Measurements from ENCODE around the gene TNS2. TPM values are rescaled to one million over a fixed set of nuclear protein-coding genes. Genes with fewer than 3 reads are reported as not detected.
"Not testable (repeated sequence)": the region's sequence is repeated elsewhere in the genome, so short reads cannot be mapped to it uniquely, and the experiment has no call there.

TNS2 gene
- total RNA-seq, 4 donors from 2014 or later = 10.8 to 82.0 (median 20.8) TPM

DNA sequence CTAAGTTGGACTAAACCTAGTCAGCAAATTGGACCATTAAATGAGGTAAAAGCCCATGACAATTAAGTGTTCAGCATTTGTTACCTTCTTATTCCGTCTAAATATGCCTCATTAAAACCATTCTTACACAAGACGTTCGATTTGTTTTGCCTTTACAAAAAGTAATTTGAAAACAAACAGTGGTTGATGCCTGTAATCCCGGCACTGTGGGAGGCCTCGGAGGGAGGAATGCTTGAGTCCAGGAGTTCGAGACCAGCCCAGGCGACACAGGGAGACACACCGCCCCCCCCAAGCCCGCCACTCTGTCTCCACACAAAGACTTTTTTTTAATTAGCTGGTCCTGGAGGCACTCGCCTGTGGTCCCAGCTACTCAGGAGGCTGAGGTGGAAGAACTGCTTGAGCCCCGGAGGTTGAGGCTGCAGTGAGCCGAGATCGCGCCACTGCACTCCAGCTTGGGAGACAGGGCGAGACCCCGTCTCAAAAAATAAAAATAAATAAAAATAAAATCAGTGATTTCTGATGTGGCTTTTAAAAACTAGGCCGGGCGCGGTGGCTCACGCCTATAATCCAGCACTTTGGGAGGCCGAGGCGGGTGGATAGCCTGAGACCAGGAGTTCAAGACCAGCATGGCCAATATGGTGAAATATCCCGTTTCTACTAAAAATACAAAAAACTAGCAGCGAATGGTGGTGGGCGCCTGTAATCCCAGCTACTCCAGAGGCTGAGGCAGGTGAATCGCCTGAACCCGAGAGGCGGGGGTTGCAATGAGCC, 44.5 kb upstream of the TNS2 start:
- peaks cover 27 to 58% (median 40%) of the 10 kb centered on the region in 3 donors for H3K4me1 ChIP-seq
- peaks cover 0 to 18% (median 0%) of the 10 kb centered on the region in 3 donors for H3K36me3 ChIP-seq
- H3K4me3 ChIP-seq = peak overlapping the region; percentile 42 to 97 (median 83)
- intact Hi-C loops (cut with DNase I) = no loop called here
- WGBS, 2 donors = 12 to 15% methylated on average over 27 of the region's 28 CpGs
- TF ChIP-seq, protein P1, sequence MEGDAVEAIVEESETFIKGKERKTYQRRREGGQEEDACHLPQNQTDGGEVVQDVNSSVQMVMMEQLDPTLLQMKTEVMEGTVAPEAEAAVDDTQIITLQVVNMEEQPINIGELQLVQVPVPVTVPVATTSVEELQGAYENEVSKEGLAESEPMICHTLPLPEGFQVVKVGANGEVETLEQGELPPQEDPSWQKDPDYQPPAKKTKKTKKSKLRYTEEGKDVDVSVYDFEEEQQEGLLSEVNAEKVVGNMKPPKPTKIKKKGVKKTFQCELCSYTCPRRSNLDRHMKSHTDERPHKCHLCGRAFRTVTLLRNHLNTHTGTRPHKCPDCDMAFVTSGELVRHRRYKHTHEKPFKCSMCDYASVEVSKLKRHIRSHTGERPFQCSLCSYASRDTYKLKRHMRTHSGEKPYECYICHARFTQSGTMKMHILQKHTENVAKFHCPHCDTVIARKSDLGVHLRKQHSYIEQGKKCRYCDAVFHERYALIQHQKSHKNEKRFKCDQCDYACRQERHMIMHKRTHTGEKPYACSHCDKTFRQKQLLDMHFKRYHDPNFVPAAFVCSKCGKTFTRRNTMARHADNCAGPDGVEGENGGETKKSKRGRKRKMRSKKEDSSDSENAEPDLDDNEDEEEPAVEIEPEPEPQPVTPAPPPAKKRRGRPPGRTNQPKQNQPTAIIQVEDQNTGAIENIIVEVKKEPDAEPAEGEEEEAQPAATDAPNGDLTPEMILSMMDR (IDR thresholded peaks at IDR 0.05) = no peak
- TF ChIP-seq POLR2A (IDR thresholded peaks at IDR 0.05) = no peak
- peak overlapping the region; percentile 92 to 99 (median 95) for H3K27ac ChIP-seq
- H3K27me3 ChIP-seq = peaks cover 0 to 7% (median 0%) of the 10 kb centered on the region in 4 donors
- DNase-seq = no peak
- H3K9me3 ChIP-seq = no peaks in the 10 kb centered on the region

DNA sequence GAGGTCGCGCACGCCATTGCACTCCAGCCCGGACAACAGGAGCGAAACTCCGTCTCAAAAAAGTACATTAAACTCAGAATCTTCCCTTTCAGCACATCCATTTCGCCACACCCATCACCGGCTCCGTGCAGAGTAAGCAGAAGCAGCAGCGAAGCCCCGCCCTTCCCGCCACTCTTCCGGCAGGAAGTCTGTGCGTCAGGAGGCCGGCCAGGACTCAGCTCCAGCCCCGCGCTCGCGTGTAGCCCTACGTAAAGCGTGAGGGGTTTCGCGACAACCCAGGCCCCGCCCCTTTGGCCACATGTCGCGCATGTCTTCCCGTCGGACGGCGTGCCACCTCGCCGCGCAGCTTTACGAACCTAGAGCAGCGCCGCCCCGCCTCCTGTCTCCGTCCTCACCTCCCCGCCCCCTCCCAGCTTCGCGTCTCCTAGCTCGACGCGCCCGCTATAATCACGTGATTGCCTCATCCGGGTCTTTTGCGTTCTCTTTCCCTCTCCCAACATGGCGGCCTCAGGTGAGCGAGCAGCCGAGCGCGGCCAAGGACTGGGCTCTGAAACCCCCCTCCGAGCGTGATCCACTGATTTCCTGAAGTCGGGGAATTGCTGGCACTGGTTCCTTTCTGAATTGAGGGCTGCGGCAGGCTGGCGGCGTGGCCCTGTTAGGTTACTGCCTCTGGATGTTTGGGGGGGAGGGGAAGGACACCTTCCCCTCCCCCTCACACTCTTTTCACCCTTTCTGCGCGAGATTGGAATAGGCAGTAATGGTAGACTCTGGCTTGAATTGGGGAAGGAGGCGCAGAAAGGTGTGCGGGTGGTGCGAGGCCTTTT, 43.7 kb upstream of the TNS2 start, which contains the start of gene EIF4B:
Gene EIF4B (plus strand): TSS at position 471 of the 824 bp plus-strand sequence. CDS start 28 bp downstream, at position 499.
- peak within 1 kb of the TSS; percentile 92 to 99 (median 95) for H3K27ac ChIP-seq
- H3K27me3 ChIP-seq = no peaks in the 10 kb centered on the region
- DNase-seq = peak; percentile 99
- peaks cover 27 to 66% (median 46%) of the 10 kb centered on the region in 3 donors for H3K4me1 ChIP-seq
- H3K36me3 ChIP-seq = peaks cover 0 to 26% (median 0%) of the 10 kb centered on the region in 3 donors
- WGBS, 2 donors = 1% methylated on average over 31 to 34 of the region's 64 CpGs
- intact Hi-C loops (cut with DNase I) = no loop called here
- H3K4me3 ChIP-seq = peak within 1 kb of the TSS; percentile 72 to 97 (median 86)
- TF ChIP-seq POLR2A (IDR thresholded peaks at IDR 0.05) = peak in 2 of 4 donors; percentile 50 to 78
- TF ChIP-seq, protein P1 (IDR thresholded peaks at IDR 0.05) = peak in 2 of 6 experiments; percentile 5 to 38
- H3K9me3 ChIP-seq = no peaks in the 10 kb centered on the region

DNA sequence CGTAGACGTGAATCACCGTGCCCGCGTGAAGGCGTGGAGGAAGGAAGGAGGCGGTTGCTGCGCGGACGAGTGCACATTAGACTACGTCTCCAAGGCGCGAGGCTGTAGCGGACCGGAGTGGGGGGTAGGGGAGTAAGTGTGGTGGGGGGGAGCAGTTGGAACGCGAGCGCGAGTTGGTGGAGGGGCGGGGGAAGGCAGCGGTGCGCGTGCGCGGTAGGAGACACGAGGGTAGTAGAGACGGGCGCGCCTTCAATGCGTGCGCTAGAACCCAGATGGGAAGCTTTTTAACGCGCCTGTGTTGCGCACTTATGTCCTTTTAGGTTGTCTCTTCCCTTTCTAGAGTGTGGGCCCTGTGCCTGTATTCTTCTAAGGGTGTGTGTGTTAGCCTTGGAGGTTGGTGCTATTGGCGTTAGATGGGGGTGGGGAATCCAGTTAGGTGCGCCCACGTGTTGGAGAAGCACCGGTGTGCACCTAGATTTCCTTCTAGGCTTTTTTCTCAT, 43.0 kb upstream of the TNS2 start:
- intact Hi-C loops (cut with DNase I) = no loop called here
- H3K4me3 ChIP-seq = peak overlapping the region; percentile 72 to 97 (median 86)
- no peaks in the 10 kb centered on the region for H3K27me3 ChIP-seq
- 1 to 9% methylated on average over 17 to 23 of the region's 38 CpGs for WGBS, 2 donors
- no peak for TF ChIP-seq POLR2A (IDR thresholded peaks at IDR 0.05)
- TF ChIP-seq, protein P1 (IDR thresholded peaks at IDR 0.05) = no peak
- DNase-seq = peak; percentile 17
- H3K27ac ChIP-seq = peak overlapping the region; percentile 92 to 99 (median 95)
- peaks cover 0 to 29% (median 0%) of the 10 kb centered on the region in 3 donors for H3K36me3 ChIP-seq
- H3K4me1 ChIP-seq = peaks cover 27 to 72% (median 46%) of the 10 kb centered on the region in 3 donors
- no peaks in the 10 kb centered on the region for H3K9me3 ChIP-seq

DNA sequence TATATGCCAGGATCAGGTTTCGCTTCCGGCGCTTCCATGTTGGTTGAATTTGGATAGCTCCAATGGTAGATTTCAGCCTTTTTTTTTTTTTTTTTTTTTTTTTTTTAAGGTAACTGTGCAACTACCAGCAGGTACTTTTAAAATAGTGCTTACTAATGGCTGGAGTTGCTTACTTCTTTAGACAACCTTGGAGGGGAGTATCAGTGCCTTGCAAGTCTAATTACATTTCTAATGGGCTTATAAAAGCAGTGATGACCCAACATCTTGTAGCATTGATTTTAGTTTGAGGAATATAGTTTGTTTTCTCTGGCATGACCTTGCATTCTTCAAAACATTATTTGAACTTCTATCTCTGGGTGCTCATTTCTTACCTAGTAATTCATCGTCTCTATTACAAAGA, 42.5 kb upstream of the TNS2 start:
- Histone ChIP-seq H3K4me3 (peak overlapping the region; percentile 72 to 97 (median 86)), H3K36me3 (peaks cover 0 to 31% (median 0%) of the 10 kb centered on the region in 3 donors), H3K9me3 (no peaks in the 10 kb centered on the region), H3K27ac (peak overlapping the region in 3 of 4 donors; percentile 92 to 99 (median 94)), H3K4me1 (peaks cover 27 to 77% (median 46%) of the 10 kb centered on the region in 3 donors), H3K27me3 (no peaks in the 10 kb centered on the region)
- TF ChIP-seq, protein P1 (IDR thresholded peaks at IDR 0.05) = no peak
- WGBS, 2 donors = 14 to 17% methylated on average over 3 to 4 of the region's 4 CpGs
- intact Hi-C loops (cut with DNase I) = no loop called here
- DNase-seq = no peak

DNA sequence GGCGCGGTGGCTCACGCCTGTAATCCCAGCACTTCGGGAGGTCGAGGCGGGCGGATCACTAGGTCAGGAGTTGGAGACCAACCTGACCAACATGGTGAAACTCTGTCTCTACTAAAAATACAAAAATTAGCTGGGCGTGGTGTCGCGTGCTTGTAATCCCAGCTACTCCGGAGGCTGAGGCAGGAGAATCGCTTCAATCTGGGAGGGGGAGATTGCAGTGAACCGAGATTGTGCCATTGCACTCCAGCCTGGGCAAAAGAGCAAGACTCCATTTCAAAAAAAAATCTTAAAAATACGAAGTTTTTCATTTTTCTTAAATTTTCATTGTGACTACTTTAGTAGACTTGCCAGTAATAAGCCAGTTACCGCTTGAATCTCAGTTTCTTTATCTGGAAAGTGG, 41.1 kb upstream of the TNS2 start:
- H3K27ac ChIP-seq = peak overlapping the region in 2 of 4 donors; percentile 4 to 10
- peak overlapping the region in 2 of 4 donors; percentile 72 to 97 for H3K4me3 ChIP-seq
- 54 to 61% methylated on average over 15 of the region's 15 CpGs for WGBS, 2 donors
- peaks cover 0 to 45% (median 0%) of the 10 kb centered on the region in 3 donors for H3K36me3 ChIP-seq
- H3K27me3 ChIP-seq; H3K9me3 ChIP-seq; intact Hi-C loops (cut with DNase I); DNase-seq: not testable (repeated sequence)
- peaks cover 27 to 87% (median 46%) of the 10 kb centered on the region in 3 donors for H3K4me1 ChIP-seq
